Stimulated activated CD4-positive, alpha-beta T cell treated with anti-CD3 and anti-CD28 coated beads, TNF-alpha, amount 100 ng/mL, for 4 hours (primary cell): Measurements from ENCODE around the gene ELOVL2.
"Not testable (repeated sequence)": the region's sequence is repeated elsewhere in the genome, so short reads cannot be mapped to it uniquely, and the experiment has no call there.

Experiments used
- DNase-seq, 3 experiments: peaks; one replicate each; pipeline ENCODE4 v3.0.0-alpha.2; 2020; ENCODE audit warnings: low read depth in 3 of 3

Gene ELOVL2

GRCh38 chr6:11021714-11022113 lies 22.4 kb downstream of the ELOVL2 start:
- DNase-seq: no peak

GRCh38 chr6:11021003-11021402 lies 23.1 kb downstream of the ELOVL2 start:
- no peak for DNase-seq

- no peak for DNase-seq
Observed at GRCh38 chr6:11018225-11018624, 25.9 kb downstream of the ELOVL2 start.

GRCh38 chr6:11017090-11017489 lies 27.0 kb downstream of the ELOVL2 start:
- DNase-seq: no peak

GRCh38 chr6:11016452-11016851 lies 27.7 kb downstream of the ELOVL2 start:
- DNase-seq: no peak

- no peak for DNase-seq
Observed at GRCh38 chr6:11015102-11015501, 29.0 kb downstream of the ELOVL2 start.

GRCh38 chr6:11013721-11014070 lies 30.4 kb downstream of the ELOVL2 start:
- DNase-seq: no peak

- DNase-seq: no peak
Observed at GRCh38 chr6:11012976-11013720, 31.0 kb downstream of the ELOVL2 start.

- DNase-seq: no peak
Observed at GRCh38 chr6:11012295-11012754, 31.8 kb downstream of the ELOVL2 start.

GRCh38 chr6:11011787-11012234 lies 32.3 kb downstream of the ELOVL2 start:
- no peak for DNase-seq

GRCh38 chr6:11009353-11009752 lies 34.8 kb downstream of the ELOVL2 start:
- no peak for DNase-seq

GRCh38 chr6:11008821-11009220 lies 35.3 kb downstream of the ELOVL2 start:
- no peak for DNase-seq

- DNase-seq: no peak
Observed at GRCh38 chr6:11007715-11008608, 36.1 kb downstream of the ELOVL2 start.

GRCh38 chr6:11006061-11006460 lies 38.0 kb downstream of the ELOVL2 start:
- DNase-seq: no peak

GRCh38 chr6:11003297-11003696 lies 40.8 kb downstream of the ELOVL2 start:
- DNase-seq: not testable (repeated sequence)

GRCh38 chr6:11002176-11002575 lies 41.9 kb downstream of the ELOVL2 start:
- no peak for DNase-seq

GRCh38 chr6:10999994-11000393 lies 44.1 kb downstream of the ELOVL2 start:
- DNase-seq: no peak

GRCh38 chr6:10995114-10995707 lies 48.9 kb downstream of the ELOVL2 start:
- no peak for DNase-seq

- no peak for DNase-seq
Observed at GRCh38 chr6:10993896-10994295, 50.2 kb downstream of the ELOVL2 start.

GRCh38 chr6:10991115-10991514 lies 53.0 kb downstream of the ELOVL2 start:
- no peak for DNase-seq

- DNase-seq: no peak
Observed at GRCh38 chr6:10989587-10989986, 54.5 kb downstream of the ELOVL2 start.

- DNase-seq: not testable (repeated sequence)
Observed at GRCh38 chr6:10984959-10985358, 59.1 kb downstream of the ELOVL2 start.
